CD4-positive, CD25-positive, alpha-beta regulatory T cell (primary cell): ENCODE results near the gene TRIM7. TPM values are rescaled to one million over a fixed set of nuclear protein-coding genes. Genes with fewer than 3 reads are reported as not detected.

ENCODE experiments used
- ATAC-seq, 2 donors: fragments of 150-1000 bp; cut with Tn5 transposase; one replicate each; pipeline ENCODE4 v1.10.0; 2021; ENCODE audit warnings: low read depth in 2 of 2, moderate number of reproducible peaks in 2 of 2, moderate library complexity in 1 of 2
- DNase-seq, 3 donors: peaks; one replicate each; pipeline versions ENCODE4 v3.0.0 to v3.0.0-alpha.2; 2012 to 2022; ENCODE audit warnings: mixed read lengths in 1 of 3
- H3K27ac ChIP-seq: one replicate; pipeline ENCODE4 v1.7.0; 2013; ENCODE audit warnings: mild to moderate bottlenecking, low read length; ENCODE audit not compliant: insufficient read depth, poor library complexity, severe bottlenecking
- H3K27me3 ChIP-seq: one replicate; pipeline ENCODE4 v1.7.0; 2013; ENCODE audit warnings: low read length; ENCODE audit not compliant: control insufficient read depth, insufficient read depth
- H3K36me3 ChIP-seq: one replicate; pipeline ENCODE4 v1.7.0; 2013; ENCODE audit warnings: mild to moderate bottlenecking, low read length, moderate library complexity; ENCODE audit not compliant: control insufficient read depth, insufficient read depth
- H3K4me1 ChIP-seq: 2 replicates; pipeline ENCODE4 v1.7.0; 2013; ENCODE audit warnings: mild to moderate bottlenecking, low read length; ENCODE audit not compliant: insufficient read depth, control insufficient read depth, poor library complexity, severe bottlenecking
- H3K4me3 ChIP-seq: one replicate; pipeline ENCODE4 v1.7.0; 2013; ENCODE audit warnings: low read depth, mild to moderate bottlenecking, low read length, moderate library complexity
- H3K9me3 ChIP-seq, 2 experiments: 1 replicate in 1 of 2; 2 replicates in 1 of 2; pipeline ENCODE4 v1.7.0; 2013; ENCODE audit warnings: low read length in 2 of 2, mild to moderate bottlenecking in 1 of 2, moderate library complexity in 1 of 2; ENCODE audit not compliant: control insufficient read depth in 2 of 2
- H3K27ac Mint-ChIP-seq, 3 donors: one replicate each; pipeline ENCODE4 v1.8.0; 2020 to 2022; ENCODE audit warnings: mild to moderate bottlenecking in 3 of 3, mixed read lengths in 3 of 3, moderate library complexity in 2 of 3
- H3K27me3 Mint-ChIP-seq: one replicate; pipeline ENCODE4 v1.8.0; 2022; ENCODE audit warnings: mild to moderate bottlenecking, mixed read lengths
- H3K36me3 Mint-ChIP-seq: one replicate; pipeline ENCODE4 v1.8.0; 2020; ENCODE audit warnings: mixed read lengths
- H3K4me1 Mint-ChIP-seq, 4 donors: one replicate each; pipeline ENCODE4 v1.8.0; 2020 to 2022; ENCODE audit warnings: mixed read lengths in 4 of 4, mild to moderate bottlenecking in 1 of 4
- H3K4me3 Mint-ChIP-seq, 4 donors: one replicate each; pipeline ENCODE4 v1.8.0; 2020 to 2022; ENCODE audit warnings: mild to moderate bottlenecking in 4 of 4, mixed read lengths in 4 of 4, moderate library complexity in 3 of 4
- H3K9me3 Mint-ChIP-seq, 7 donors: one replicate each; pipeline ENCODE4 v1.8.0; 2020 to 2022; ENCODE audit warnings: mixed read lengths in 7 of 7, mild to moderate bottlenecking in 3 of 7, moderate library complexity in 2 of 7
- polyA plus RNA-seq, 4 donors: library from polyadenylated mRNA; unstranded; fragments of 300-500 nt; fragmentation: Illumina TruSeq; gene quantifications; one replicate each; pipeline ENCODE4 v1.2.3, GENCODE V29; 2021
- total RNA-seq: library from RNA; stranded (reverse); gene quantifications from one replicate; pipeline ENCODE4 v1.2.3, GENCODE V29; 2022

The TRIM7 gene
- total and polyA plus RNA-seq, 5 donors from 2014 or later, result 0.16 to 0.72 (median 0.47) TPM; not detected in 2

GRCh38 chr5:181242031-181242451 lies 37.0 kb upstream of the TRIM7 start:
- ATAC-seq, result no peak
- Mint-ChIP-seq H3K27ac (peak overlapping the region; percentile 93 to 99 (median 97)), H3K4me3 (peak overlapping the region; percentile 95 to 99 (median 96)), H3K36me3 (peaks cover 39% of the 10 kb centered on the region), H3K27me3 (no peaks in the 10 kb centered on the region), H3K9me3 (no peaks in the 10 kb centered on the region), H3K4me1 (peaks cover 13 to 73% (median 47%) of the 10 kb centered on the region in 4 donors)
- H3K9me3 ChIP-seq, result no peaks in the 10 kb centered on the region
- peak overlapping the region; percentile 98 for H3K4me3 ChIP-seq
- peaks cover 53% of the 10 kb centered on the region for H3K4me1 ChIP-seq
- peak overlapping the region; percentile 91 for H3K27ac ChIP-seq
- DNase-seq, result no peak
- peaks cover 51% of the 10 kb centered on the region for H3K36me3 ChIP-seq
- H3K27me3 ChIP-seq, result no peaks in the 10 kb centered on the region

GRCh38 chr5:181241393-181241975 lies 36.5 kb upstream of the TRIM7 start:
- peak; percentile 9 to 10 for ATAC-seq
- H3K4me3 ChIP-seq, result peak overlapping the region; percentile 98
- H3K36me3 ChIP-seq, result peaks cover 57% of the 10 kb centered on the region

DNA sequence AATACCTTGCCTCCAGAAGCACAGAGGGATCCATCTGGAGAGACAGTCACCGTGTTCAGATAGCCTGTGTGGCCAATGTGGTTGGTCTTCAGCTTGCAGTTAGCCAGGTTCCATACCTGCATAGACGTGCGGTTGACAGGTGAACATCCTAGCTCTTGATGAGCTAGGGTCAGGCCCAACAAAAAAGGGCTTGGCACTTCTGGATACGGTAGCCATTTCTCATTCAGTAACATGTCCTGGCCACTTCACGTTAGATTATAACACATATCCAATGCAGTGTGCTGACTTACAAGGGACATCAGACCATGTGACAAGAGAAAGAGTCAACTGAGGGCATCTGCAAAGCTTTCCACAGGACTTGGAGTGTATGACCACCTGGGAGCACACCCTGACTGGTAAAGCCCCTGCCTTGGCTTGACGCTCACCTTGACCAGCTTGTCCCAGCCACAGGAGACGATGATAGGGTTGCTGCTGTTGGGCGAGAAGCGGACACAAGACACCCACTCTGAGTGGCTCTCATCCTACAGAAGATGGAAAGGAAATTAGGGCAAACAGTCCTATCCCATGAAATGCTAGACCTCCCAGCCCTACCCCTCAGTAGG lies 34.2 kb upstream of the TRIM7 start:
- Mint-ChIP-seq H3K27me3 (no peaks in the 10 kb centered on the region), H3K4me3 (peak overlapping the region in 2 of 4 donors; percentile 66 to 83), H3K36me3 (peaks cover 57% of the 10 kb centered on the region), H3K9me3 (peaks cover 0 to 2% (median 0%) of the 10 kb centered on the region in 7 donors), H3K4me1 (peaks cover 6 to 50% (median 39%) of the 10 kb centered on the region in 4 donors), H3K27ac (peak overlapping the region in 2 of 3 donors; percentile 63 to 75)
- H3K27ac ChIP-seq, result no peak overlapping the region
- no peak overlapping the region for H3K4me3 ChIP-seq
- H3K4me1 ChIP-seq, result peaks cover 26% of the 10 kb centered on the region
- H3K27me3 ChIP-seq, result no peaks in the 10 kb centered on the region
- peaks cover 76% of the 10 kb centered on the region for H3K36me3 ChIP-seq
- ATAC-seq, result no peak
- no peaks in the 10 kb centered on the region for H3K9me3 ChIP-seq
- DNase-seq, result no peak

More at GRCh38 chr5:181241393-181241975, 36.5 kb upstream of the TRIM7 start:
- H3K27me3 Mint-ChIP-seq, result no peaks in the 10 kb centered on the region
- H3K4me1 ChIP-seq, result peaks cover 48% of the 10 kb centered on the region
- H3K27ac Mint-ChIP-seq, result peak overlapping the region; percentile 93 to 99 (median 97)
- H3K9me3 Mint-ChIP-seq, result no peaks in the 10 kb centered on the region
- peaks cover 45% of the 10 kb centered on the region for H3K36me3 Mint-ChIP-seq
- DNase-seq, result peak in 1 of 3 donors; percentile 79
- no peaks in the 10 kb centered on the region for H3K9me3 ChIP-seq
- H3K4me3 Mint-ChIP-seq, result peak overlapping the region; percentile 95 to 99 (median 96)
- peak overlapping the region; percentile 91 for H3K27ac ChIP-seq
- H3K27me3 ChIP-seq, result no peaks in the 10 kb centered on the region
- peaks cover 13 to 71% (median 48%) of the 10 kb centered on the region in 4 donors for H3K4me1 Mint-ChIP-seq

DNA sequence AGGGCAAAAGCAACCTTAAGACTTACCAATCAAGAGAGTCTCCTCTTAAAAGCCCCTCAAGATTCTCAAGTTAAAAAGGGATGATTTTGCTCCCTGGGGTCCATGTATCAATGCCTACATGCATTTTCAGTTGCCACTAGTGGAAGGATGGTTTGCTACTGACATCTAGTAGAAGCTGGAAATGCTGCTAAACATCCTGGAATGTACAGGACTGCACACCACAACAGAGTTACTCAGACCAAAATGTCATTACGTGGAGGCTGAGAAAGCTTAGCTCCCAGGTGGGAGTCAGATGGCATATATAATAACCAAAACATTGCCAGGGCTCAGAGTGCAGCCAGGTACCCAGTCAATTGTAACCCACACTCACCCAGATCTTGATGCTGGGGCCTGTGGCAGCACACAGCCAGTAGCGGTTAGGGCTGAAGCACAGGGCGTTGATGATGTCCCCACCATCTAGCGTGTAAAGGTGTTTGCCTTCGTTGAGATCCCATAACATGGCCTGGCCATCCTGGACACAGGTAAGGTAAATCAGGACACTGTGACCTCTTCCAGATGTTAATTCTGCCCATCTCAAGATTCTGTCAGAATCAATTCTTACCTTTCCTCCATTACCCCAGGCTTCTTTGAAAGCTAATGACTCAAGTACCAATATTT lies 32.9 kb upstream of the TRIM7 start:
- peaks cover 62% of the 10 kb centered on the region for H3K36me3 Mint-ChIP-seq
- H3K27ac ChIP-seq, result no peak overlapping the region
- no peak overlapping the region for H3K27ac Mint-ChIP-seq

GRCh38 chr5:181236954-181237641 lies 32.1 kb upstream of the TRIM7 start:
- H3K4me3 ChIP-seq, result no peak overlapping the region
- H3K9me3 Mint-ChIP-seq, result peaks cover 0 to 2% (median 0%) of the 10 kb centered on the region in 7 donors
- peaks cover 6 to 35% (median 28%) of the 10 kb centered on the region in 4 donors for H3K4me1 Mint-ChIP-seq
- H3K27ac Mint-ChIP-seq, result peak overlapping the region in 1 of 3 donors; percentile 53
- H3K4me1 ChIP-seq, result peaks cover 15% of the 10 kb centered on the region
- H3K4me3 Mint-ChIP-seq, result no peak overlapping the region
- no peaks in the 10 kb centered on the region for H3K27me3 Mint-ChIP-seq
- peaks cover 88% of the 10 kb centered on the region for H3K36me3 ChIP-seq
- no peak for ATAC-seq
- no peak overlapping the region for H3K27ac ChIP-seq
- no peaks in the 10 kb centered on the region for H3K27me3 ChIP-seq
- H3K9me3 ChIP-seq, result no peaks in the 10 kb centered on the region
- H3K36me3 Mint-ChIP-seq, result peaks cover 60% of the 10 kb centered on the region
- no peak for DNase-seq

More for the DNA sequence above, 32.9 kb upstream of the TRIM7 start:
- no peak overlapping the region for H3K4me3 ChIP-seq
- Mint-ChIP-seq H3K4me1 (peaks cover 6 to 42% (median 32%) of the 10 kb centered on the region in 4 donors), H3K27me3 (no peaks in the 10 kb centered on the region), H3K9me3 (peaks cover 0 to 2% (median 0%) of the 10 kb centered on the region in 7 donors), H3K4me3 (no peak overlapping the region)
- peaks cover 82% of the 10 kb centered on the region for H3K36me3 ChIP-seq
- H3K4me1 ChIP-seq, result peaks cover 23% of the 10 kb centered on the region
- H3K9me3 ChIP-seq, result no peaks in the 10 kb centered on the region
- ATAC-seq, result no peak
- DNase-seq, result no peak
- no peaks in the 10 kb centered on the region for H3K27me3 ChIP-seq

DNA sequence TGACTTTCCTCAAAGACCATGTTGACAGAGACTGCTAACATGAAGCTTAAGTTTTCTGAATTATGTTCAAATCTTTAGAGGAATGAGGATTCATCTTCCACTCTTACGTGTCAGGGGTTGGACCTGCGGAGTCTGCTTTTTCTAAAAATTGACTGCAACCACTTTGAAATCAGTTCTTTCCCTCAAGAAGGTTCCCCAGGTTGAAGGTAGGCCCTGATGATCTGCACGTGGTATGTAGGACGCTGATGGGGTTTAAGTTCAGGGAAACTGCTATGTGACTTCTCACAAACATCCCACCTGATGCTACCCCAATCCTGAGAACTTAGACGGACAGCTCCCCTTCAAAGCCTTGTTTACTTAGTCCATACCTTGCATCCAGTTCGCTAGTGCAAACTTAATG lies 31.5 kb upstream of the TRIM7 start:
- no peak overlapping the region for H3K27ac Mint-ChIP-seq
- H3K27ac ChIP-seq, result no peak overlapping the region
- ATAC-seq (no peak), DNase-seq (no peak)
- peaks cover 9% of the 10 kb centered on the region for H3K4me1 ChIP-seq
- H3K27me3 Mint-ChIP-seq, result no peaks in the 10 kb centered on the region
- no peaks in the 10 kb centered on the region for H3K27me3 ChIP-seq
- H3K9me3 ChIP-seq, result no peaks in the 10 kb centered on the region
- H3K9me3 Mint-ChIP-seq, result peaks cover 0 to 2% (median 0%) of the 10 kb centered on the region in 7 donors
- peaks cover 86% of the 10 kb centered on the region for H3K36me3 ChIP-seq
- H3K4me3 ChIP-seq, result no peak overlapping the region
- H3K4me3 Mint-ChIP-seq, result peak overlapping the region in 1 of 4 donors; percentile 21
- H3K4me1 Mint-ChIP-seq, result peaks cover 1 to 29% (median 22%) of the 10 kb centered on the region in 4 donors
- H3K36me3 Mint-ChIP-seq, result peaks cover 59% of the 10 kb centered on the region

GRCh38 chr5:181235689-181236366 lies 30.8 kb upstream of the TRIM7 start:
- peaks cover 0 to 25% (median 20%) of the 10 kb centered on the region in 4 donors for H3K4me1 Mint-ChIP-seq
- H3K27me3 Mint-ChIP-seq, result no peaks in the 10 kb centered on the region
- no peak overlapping the region for H3K4me3 Mint-ChIP-seq
- Histone ChIP-seq H3K36me3 (peaks cover 86% of the 10 kb centered on the region), H3K4me3 (no peak overlapping the region), H3K27me3 (no peaks in the 10 kb centered on the region), H3K4me1 (peaks cover 4% of the 10 kb centered on the region), H3K27ac (no peak overlapping the region), H3K9me3 (no peaks in the 10 kb centered on the region)
- DNase-seq, result no peak
- no peak for ATAC-seq
- no peak overlapping the region for H3K27ac Mint-ChIP-seq
- peaks cover 60% of the 10 kb centered on the region for H3K36me3 Mint-ChIP-seq
- H3K9me3 Mint-ChIP-seq, result peaks cover 0 to 2% (median 0%) of the 10 kb centered on the region in 7 donors
